Measurements from ENCODE around the gene MYBBP1A. TPM values are rescaled to one million over a fixed set of nuclear protein-coding genes. Genes with fewer than 3 reads are reported as not detected.

Gene MYBBP1A
- polyA plus RNA-seq, 3 donors: 4.2 to 22.3 (median 5.3) TPM

GRCh38 chr17:4523946-4524345 is 31.2 kb downstream of the MYBBP1A start:
- H4K20me1 ChIP-seq (ENCODE audit: insufficient read depth, low read length): no peaks in the 10 kb centered on the region
- peaks cover under 1 to 2% of the 10 kb centered on the region in 2 donors for H3K4me1 ChIP-seq (ENCODE audit: control insufficient read depth in 1 of 2, insufficient read depth in 2 of 2, low read length in 2 of 2)
- no peak overlapping the region for H3K4me2 ChIP-seq (replicated peaks; ENCODE audit: extremely low read depth, low read length, poor library complexity, severe bottlenecking)
- H3K36me3 ChIP-seq (replicated peaks in 1 of 2; ENCODE audit: control insufficient read depth in 1 of 2, insufficient read depth in 2 of 2, low read length in 2 of 2): no peaks in the 10 kb centered on the region
- H3K9ac ChIP-seq (ENCODE audit: insufficient read depth, low read length, poor library complexity, severe bottlenecking): no peak overlapping the region
- H3K4me3 Mint-ChIP-seq: no peak overlapping the region
- no peaks in the 10 kb centered on the region for H3K36me3 Mint-ChIP-seq
- WGBS (ENCODE audit: insufficient coverage): 100% methylated on average over 1 of the region's 8 CpGs
- H3K27ac ChIP-seq (ENCODE audit: low read depth in 1 of 2, low read length in 2 of 2): no peak overlapping the region
- peaks cover 2 to 9% (median 2%) of the 10 kb centered on the region in 3 donors for H3K27me3 Mint-ChIP-seq (ENCODE audit: low read depth in 3 of 3)
- TF ChIP-seq CTCF (IDR thresholded peaks at IDR 0.05): no peak
- no peak overlapping the region for H3K4me3 ChIP-seq (replicated peaks in 1 of 3; ENCODE audit: low read depth in 2 of 3, low read length in 3 of 3)
- peaks cover 2% of the 10 kb centered on the region for H3K4me1 Mint-ChIP-seq
- no peak for DNase-seq
- H2AFZ ChIP-seq (ENCODE audit: insufficient read depth, low read depth, low read length, poor library complexity, severe bottlenecking): no peak overlapping the region
- H3K79me2 ChIP-seq (ENCODE audit: insufficient read depth, low read length): no peaks in the 10 kb centered on the region
- H3K9me3 ChIP-seq (replicated peaks in 1 of 2; ENCODE audit: control insufficient read depth in 1 of 2, insufficient read depth in 1 of 2, low read length in 2 of 2): no peaks in the 10 kb centered on the region
- H3K27ac Mint-ChIP-seq: no peak overlapping the region
- intact Hi-C loops (cut with micrococcal nuclease): no loop called here
- H3K27me3 ChIP-seq (ENCODE audit: control insufficient read depth in 2 of 2, insufficient read depth in 2 of 2, low read length in 2 of 2): no peaks in the 10 kb centered on the region
- H3K9me3 Mint-ChIP-seq: no peaks in the 10 kb centered on the region

DNA sequence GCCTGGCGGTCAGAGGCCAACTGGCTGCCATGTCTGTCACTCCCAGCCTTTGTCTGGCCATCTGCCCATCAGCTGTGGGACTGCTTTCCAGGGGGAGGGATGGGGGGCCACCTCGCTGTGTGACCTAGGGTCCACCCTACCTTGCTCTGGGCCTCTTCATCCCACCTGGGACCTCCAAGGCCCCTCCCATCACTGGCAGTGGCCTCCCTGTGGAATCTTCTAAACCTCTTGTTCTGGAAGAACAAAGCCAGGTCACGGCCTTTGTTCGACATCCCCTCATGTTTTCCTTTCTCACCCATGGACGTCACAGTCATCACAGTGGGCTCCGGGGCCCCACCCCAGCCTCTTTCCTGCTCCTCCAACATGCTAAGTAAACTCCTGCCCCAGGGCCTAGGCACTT is 32.5 kb downstream of the MYBBP1A start:
- peaks cover 0 to 3% (median 0%) of the 10 kb centered on the region in 7 donors for H3K9me3 Mint-ChIP-seq
- intact Hi-C loops (cut with micrococcal nuclease): no loop called here
- H3K27me3 Mint-ChIP-seq (ENCODE audit: low read depth in 3 of 3): peaks cover 2 to 4% (median 2%) of the 10 kb centered on the region in 3 donors
- H3K27ac Mint-ChIP-seq: no peak overlapping the region
- H3K27ac ChIP-seq (ENCODE audit: low read depth in 1 of 2, low read length in 2 of 2): no peak overlapping the region
- H3K9me3 ChIP-seq (replicated peaks in 1 of 2; ENCODE audit: control insufficient read depth in 1 of 2, insufficient read depth in 1 of 2, low read length in 2 of 2): no peaks in the 10 kb centered on the region
- H3K4me3 ChIP-seq (replicated peaks in 1 of 3; ENCODE audit: low read depth in 2 of 3, low read length in 3 of 3): no peak overlapping the region
- no peak overlapping the region for H3K9ac ChIP-seq (ENCODE audit: insufficient read depth, low read length, poor library complexity, severe bottlenecking)
- no peak overlapping the region for H2AFZ ChIP-seq (ENCODE audit: insufficient read depth, low read depth, low read length, poor library complexity, severe bottlenecking)
- peaks cover 7% of the 10 kb centered on the region in 2 donors for H3K4me1 ChIP-seq (ENCODE audit: control insufficient read depth in 1 of 2, insufficient read depth in 2 of 2, low read length in 2 of 2)
- H3K36me3 ChIP-seq (replicated peaks in 1 of 2; ENCODE audit: control insufficient read depth in 1 of 2, insufficient read depth in 2 of 2, low read length in 2 of 2): no peaks in the 10 kb centered on the region
- no peaks in the 10 kb centered on the region for H3K36me3 Mint-ChIP-seq
- 90% methylated on average over 6 of the region's 6 CpGs for WGBS (ENCODE audit: insufficient coverage)
- H4K20me1 ChIP-seq (ENCODE audit: insufficient read depth, low read length): no peaks in the 10 kb centered on the region
- H3K4me1 Mint-ChIP-seq: peaks cover 12% of the 10 kb centered on the region
- H3K4me3 Mint-ChIP-seq: no peak overlapping the region
- no peak for TF ChIP-seq CTCF (IDR thresholded peaks at IDR 0.05)
- DNase-seq: no peak
- H3K4me2 ChIP-seq (replicated peaks; ENCODE audit: extremely low read depth, low read length, poor library complexity, severe bottlenecking): no peak overlapping the region
- H3K79me2 ChIP-seq (ENCODE audit: insufficient read depth, low read length): no peaks in the 10 kb centered on the region
- no peaks in the 10 kb centered on the region for H3K27me3 ChIP-seq (ENCODE audit: control insufficient read depth in 2 of 2, insufficient read depth in 2 of 2, low read length in 2 of 2)
